Heart left ventricle (tissue), 16 donors: Measurements from ENCODE around the gene ELAVL1. TPM values are rescaled to one million over a fixed set of nuclear protein-coding genes. Genes with fewer than 3 reads are reported as not detected.

Experiments used
- ATAC-seq, 4 donors: fragments of 200-7000 bp; cut with Tn5 transposase; one replicate each; pipeline ENCODE4 v1.9.1; 2020 to 2022; ENCODE audit warnings: moderate library complexity in 4 of 4, mild to moderate bottlenecking in 3 of 4, moderate number of reproducible peaks in 1 of 4
- DNase-seq, 5 donors: peaks; one replicate each; pipeline ENCODE4 v3.0.0-alpha.2; 2020
- H3K27ac ChIP-seq, 12 donors: fragments of 200-600 bp; sonication (generic) in 4 of 12; one replicate each; pipeline versions ENCODE4 v1.5.0 to v1.8.0; 2016 to 2022; ENCODE audit warnings: mild to moderate bottlenecking in 2 of 12
- H3K27me3 ChIP-seq, 9 donors: fragments of 200-600 bp; sonication (generic) in 2 of 9; one replicate each; pipeline versions ENCODE4 v1.5.1 to v1.8.0; 2016 to 2022; ENCODE audit warnings: mild to moderate bottlenecking in 3 of 9
- H3K36me3 ChIP-seq, 9 donors: fragments of 200-600 bp; sonication (generic) in 2 of 9; one replicate each; pipeline versions ENCODE4 v1.5.0 to v1.8.0; 2018 to 2022; ENCODE audit warnings: mild to moderate bottlenecking in 2 of 9
- H3K4me1 ChIP-seq, 12 donors: fragments of 200-600 bp; sonication (generic) in 4 of 12; one replicate each; pipeline versions ENCODE4 v1.5.0 to v1.8.0; 2016 to 2022; ENCODE audit warnings: mild to moderate bottlenecking in 3 of 12
- H3K4me3 ChIP-seq, 12 donors: fragments of 200-600 bp; sonication (generic) in 4 of 12; one replicate each; pipeline versions ENCODE4 v1.5.0 to v1.8.0; 2017 to 2022; ENCODE audit warnings: mild to moderate bottlenecking in 9 of 12, moderate library complexity in 4 of 12
- H3K9me3 ChIP-seq, 12 donors: fragments of 200-600 bp; sonication (generic) in 4 of 12; one replicate each; pipeline versions ENCODE4 v1.5.0 to v1.8.0; 2016 to 2022; ENCODE audit warnings: mild to moderate bottlenecking in 1 of 12
- POLR2A ChIP-seq, 2 donors: fragments of 450-650 bp; IDR thresholded peaks; one replicate each; pipeline ENCODE4 v1.6.1; 2017; ENCODE audit warnings: antibody characterized with exemption in 2 of 2, mild to moderate bottlenecking in 2 of 2, moderate library complexity in 2 of 2
- WGBS, 4 donors: extraction: QIAGEN DNeasy Blood & Tissue Kit in 2 of 4; methylation state at CpG; one replicate each; pipeline versions ENCODE4 v1.1.5 to v1.1.7; 2013 to 2018; 5-methylcytosine and 5-hydroxymethylcytosine counted together
- intact Hi-C, 10 donors: fragments of 100-400 bp; cut with DNase I; formaldehyde crosslinking; loops; one replicate each; pipeline versions ENCODE4 v1.11.1 to v1.14.2; 2022
- polyA plus RNA-seq, 2 donors: library from polyadenylated mRNA; stranded (reverse); fragments of 200-250 nt; gene quantifications; one replicate each; pipeline ENCODE4 v1.2.3, GENCODE V29; 2013
- total RNA-seq, 9 donors: library from RNA; depleted of rRNA in 2 of 9; stranded (reverse); fragments of >200 nt in 2 of 9; fragmentation: NEBNext Ultra II Directional in 3 of 9; extraction: Animal tissue kit (Norgen Biotek cat#: 25700) in 3 of 9; gene quantifications; one replicate each; pipeline versions ENCODE4 v1.1.0 to v1.2.4, GENCODE V29; 2016 to 2023
- TF ChIP-seq, protein P1 (sequence below), 12 donors: fragments of 200-600 bp; sonication (generic) in 4 of 12; IDR thresholded peaks; one replicate each; pipeline versions ENCODE4 v1.5.0 to v1.8.0; 2018 to 2022; ENCODE audit warnings: antibody characterized with exemption in 12 of 12, mild to moderate bottlenecking in 5 of 12
- donor health status: ischemic (EF 13 %, LVEDD 7.1; RV severe dilation, severe dysfunction).
- donor health status: healthy with polysubstance abuse.
- donor health status: DM: no; HTN: yes; CAD: no.
- donor health status: DM: no; HTN: no; CAD: no.
- donor health status: ischemic (EF 25% LVEDD 6.9; RV normal size, moderate dysfunction).
- donor health status: ischemic (EF 25% LVEDD 5.7; RV mildly dilated, moderate dysfunction).
- donor health status: healthy.
- donor health status: DM: yes; HTN: yes; CAD: no.
- donor health status: ischemic (EF 35%, LVEDD 5.7; RV mildly dilated, moderate dysfunction).
- donor health status: nonischemic (EF 11% LVEDD 7.7; RV severe dilation, severe dysfunction).
- donor health status: DM: yes; HTN: yes; CAD: no.
- donor health status: PGD.
- donor health status: ischemic (EF 29% LVEDD 5.4; RV normal size, mild dysfunction).
- donor health status: nonischemic (EF 23%, LVEDD 6.1; RV moderate dilation, normal function).

Gene ELAVL1
- total and polyA plus RNA-seq, 11 donors, result 9.8 to 62.0 (median 52.6) TPM

DNA sequence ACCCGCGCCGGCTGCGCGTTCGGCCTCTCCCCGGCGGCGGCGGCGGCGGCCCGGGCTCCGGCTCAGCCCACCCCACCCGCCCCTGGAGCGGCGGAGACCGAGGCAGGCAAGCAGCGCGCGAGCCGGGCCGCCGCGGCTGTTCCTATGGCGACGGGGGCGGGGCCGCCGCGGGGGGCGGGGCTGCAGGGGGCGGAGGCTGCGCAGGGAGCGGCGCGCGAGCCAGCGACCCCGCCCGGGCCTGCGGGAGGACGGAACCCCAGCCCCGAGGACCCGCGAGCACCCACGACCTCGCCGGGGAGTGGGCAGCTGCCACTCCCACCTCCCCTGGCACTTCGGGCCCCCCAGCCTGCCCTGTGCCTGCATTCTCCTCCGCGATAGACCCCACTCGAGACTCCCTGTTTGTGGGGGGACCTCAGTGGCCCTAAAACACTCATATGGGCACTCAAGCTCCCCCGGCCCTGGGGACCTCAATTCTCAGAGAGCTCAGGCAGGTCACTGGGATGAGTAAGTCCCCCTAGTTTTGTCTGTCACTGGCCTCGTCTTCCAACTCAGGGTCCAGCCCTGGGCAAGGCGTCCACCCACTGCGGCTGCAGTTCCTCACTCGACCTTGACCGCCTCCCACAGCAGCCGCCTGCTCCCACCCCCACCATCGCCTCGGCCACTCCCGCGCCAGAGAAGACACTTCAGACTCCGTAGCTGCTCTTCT, 79.3 kb downstream of the ELAVL1 start, which contains the start of gene CTXN1:
CTXN1 (minus strand) TSS at position 115 of the 706 bp plus-strand sequence. CDS start 597 bp downstream, outside the sequence.
- WGBS, 4 donors, result 12 to 54% (median 29%) methylated on average over 15 to 65 of the region's 65 CpGs
- peak within 1 kb of the TSS in 2 of 12 donors; percentile 49 to 96 for H3K27ac ChIP-seq
- TF ChIP-seq POLR2A (IDR thresholded peaks at IDR 0.05), result no peak
- TF ChIP-seq, protein P1, sequence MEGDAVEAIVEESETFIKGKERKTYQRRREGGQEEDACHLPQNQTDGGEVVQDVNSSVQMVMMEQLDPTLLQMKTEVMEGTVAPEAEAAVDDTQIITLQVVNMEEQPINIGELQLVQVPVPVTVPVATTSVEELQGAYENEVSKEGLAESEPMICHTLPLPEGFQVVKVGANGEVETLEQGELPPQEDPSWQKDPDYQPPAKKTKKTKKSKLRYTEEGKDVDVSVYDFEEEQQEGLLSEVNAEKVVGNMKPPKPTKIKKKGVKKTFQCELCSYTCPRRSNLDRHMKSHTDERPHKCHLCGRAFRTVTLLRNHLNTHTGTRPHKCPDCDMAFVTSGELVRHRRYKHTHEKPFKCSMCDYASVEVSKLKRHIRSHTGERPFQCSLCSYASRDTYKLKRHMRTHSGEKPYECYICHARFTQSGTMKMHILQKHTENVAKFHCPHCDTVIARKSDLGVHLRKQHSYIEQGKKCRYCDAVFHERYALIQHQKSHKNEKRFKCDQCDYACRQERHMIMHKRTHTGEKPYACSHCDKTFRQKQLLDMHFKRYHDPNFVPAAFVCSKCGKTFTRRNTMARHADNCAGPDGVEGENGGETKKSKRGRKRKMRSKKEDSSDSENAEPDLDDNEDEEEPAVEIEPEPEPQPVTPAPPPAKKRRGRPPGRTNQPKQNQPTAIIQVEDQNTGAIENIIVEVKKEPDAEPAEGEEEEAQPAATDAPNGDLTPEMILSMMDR (IDR thresholded peaks at IDR 0.05), result no peak

DNA sequence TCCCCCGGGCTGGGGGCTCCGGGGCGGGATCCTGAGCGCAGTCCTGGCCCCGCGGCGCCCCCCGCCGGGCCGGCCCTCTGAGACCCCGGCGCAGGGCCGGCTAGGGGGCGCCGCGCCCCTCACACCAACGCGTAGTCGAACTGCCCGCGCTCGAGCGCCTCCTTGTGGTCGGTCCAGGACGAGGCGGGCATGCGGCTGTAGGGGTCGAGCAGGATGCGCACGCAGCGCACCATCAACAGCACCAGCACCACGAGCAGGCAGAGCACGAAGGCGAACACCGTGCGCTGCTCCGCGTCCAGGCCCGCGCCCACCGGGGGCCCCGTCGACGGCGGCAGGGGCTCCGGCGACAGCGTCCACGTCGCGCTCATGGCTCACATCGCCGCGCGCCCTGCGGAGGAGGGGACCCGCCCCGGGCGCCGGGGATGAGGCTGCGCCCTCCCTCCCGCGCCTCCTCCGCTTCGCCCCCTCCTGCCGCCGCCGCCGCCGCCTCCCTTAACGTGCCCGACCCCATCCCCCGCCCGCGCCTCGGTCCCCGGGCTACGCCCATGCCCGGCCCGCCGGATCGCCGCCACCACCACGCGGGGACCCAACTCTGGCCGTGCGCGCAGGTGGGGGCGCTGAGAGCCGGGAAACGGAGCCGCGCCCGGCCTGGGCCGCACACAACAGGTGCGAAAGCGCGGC, 80.1 kb downstream of the ELAVL1 start:
- intact Hi-C loops, result loop anchor here in 3 of 10 donors (2.0 to 5.0 kb wide), 3 partner anchors 71 to 73 kb away; no protein-coding TSS in a partner anchor
- DNase-seq (peak in 3 of 5 donors; percentile 54 to 64 (median 63)), ATAC-seq (no peak)
- Histone ChIP-seq H3K4me1 (peaks cover 8 to 61% (median 38%) of the 10 kb centered on the region in 12 donors), H3K36me3 (peaks cover 0 to 31% (median 18%) of the 10 kb centered on the region in 9 donors), H3K27ac (peak overlapping the region in 1 of 12 donors; percentile 96), H3K9me3 (no peaks in the 10 kb centered on the region), H3K4me3 (peak overlapping the region; percentile 17 to 70 (median 45)), H3K27me3 (no peaks in the 10 kb centered on the region)
- 0 to 2% (median 1%) methylated on average over 12 to 98 of the region's 98 CpGs for WGBS, 4 donors
- TF ChIP-seq, protein P1 (IDR thresholded peaks at IDR 0.05), result peak; percentile 69 to 90 (median 78)
- TF ChIP-seq POLR2A (IDR thresholded peaks at IDR 0.05), result no peak

More for the DNA sequence above, 79.3 kb downstream of the ELAVL1 start, which contains the start of gene CTXN1:
- H3K4me3 ChIP-seq, result peak within 1 kb of the TSS; percentile 17 to 70 (median 46)
- H3K4me1 ChIP-seq, result peaks cover 8 to 59% (median 35%) of the 10 kb centered on the region in 12 donors
- intact Hi-C loops, result loop anchor here in 1 of 10 donors (5.0 kb wide), 1 partner anchor 74 kb away; no protein-coding TSS in a partner anchor
- H3K9me3 ChIP-seq, result no peaks in the 10 kb centered on the region
- H3K27me3 ChIP-seq, result no peaks in the 10 kb centered on the region
- ATAC-seq (peak in 3 of 4 donors; percentile 16 to 53 (median 33)), DNase-seq (peak; percentile 66 to 86 (median 69))
- peaks cover 0 to 40% (median 27%) of the 10 kb centered on the region in 9 donors for H3K36me3 ChIP-seq

DNA sequence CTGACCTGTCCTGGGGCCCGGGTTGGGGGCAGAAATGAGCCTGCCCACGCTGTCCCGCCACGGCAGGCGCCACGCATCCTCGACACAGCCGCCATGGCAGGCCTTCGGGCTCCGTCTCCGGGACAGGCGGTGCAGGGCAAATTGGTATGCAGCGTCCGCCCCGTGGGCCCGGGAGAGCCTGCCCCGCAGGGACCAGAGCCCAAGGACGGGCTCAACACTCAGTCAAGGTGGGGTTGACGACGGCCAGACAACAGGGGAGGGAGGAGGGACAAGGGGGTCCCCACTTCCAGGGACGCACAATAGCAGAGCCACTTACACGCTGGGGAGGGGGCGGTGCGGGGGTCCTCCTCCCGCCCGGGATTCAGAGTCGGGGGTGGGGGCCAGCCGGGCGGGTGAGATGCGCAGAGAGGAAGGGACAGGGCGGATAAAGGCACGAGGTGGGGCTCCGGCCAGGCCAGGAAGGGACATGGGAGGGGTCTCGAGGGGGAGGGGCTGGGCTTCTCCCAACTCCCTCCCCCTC, 80.7 kb downstream of the ELAVL1 start:
- H3K4me3 ChIP-seq, result peak overlapping the region in 11 of 12 donors; percentile 20 to 70 (median 47)
- no peaks in the 10 kb centered on the region for H3K9me3 ChIP-seq
- peak in 2 of 5 donors; percentile 8 to 31 for DNase-seq
- H3K36me3 ChIP-seq, result peaks cover 0 to 28% (median 14%) of the 10 kb centered on the region in 9 donors
- TF ChIP-seq POLR2A (IDR thresholded peaks at IDR 0.05), result no peak
- TF ChIP-seq, protein P1 (IDR thresholded peaks at IDR 0.05), result no peak
- H3K27me3 ChIP-seq, result no peaks in the 10 kb centered on the region
- H3K27ac ChIP-seq, result peak overlapping the region in 1 of 12 donors; percentile 96
- H3K4me1 ChIP-seq, result peaks cover 8 to 64% (median 41%) of the 10 kb centered on the region in 12 donors
- no peak for ATAC-seq
- intact Hi-C loops, result loop anchor here in 7 of 10 donors (2.0 to 5.0 kb wide), 4 partner anchors 67 to 72 kb away; no protein-coding TSS in a partner anchor
- 33 to 41% (median 40%) methylated on average over 14 to 34 of the region's 34 CpGs for WGBS, 4 donors
